K562 (cell line): ENCODE data around the gene USH2A. TPM values are rescaled to one million over a fixed set of nuclear protein-coding genes. Genes with fewer than 3 reads are reported as not detected.

Experiments
- ATAC-seq: fragments of 200-7000 bp; cut with Tn5 transposase; 3 replicates; pipeline ENCODE4 v1.9.1; 2020; ENCODE audit warnings: moderate library complexity
- BruUV-seq: library from RNA; stranded (reverse); fragments of 400-500 nt; replicated peaks from 2 replicates; lab custom pipeline; 2021; lab: Mats Ljungman, UMichigan
- CTCF ChIA-PET: fragments of 300-600 bp; formaldehyde crosslinking; extraction: SDS; loops from one replicate; lab custom pipeline; 2021; ENCODE audit warnings: low intra/inter-chr PET ratio; lab: Yijun Ruan, JAX
- POLR2A ChIA-PET: fragments of 300-600, 350-650 bp; sonication (Branson Sonifier 250); formaldehyde crosslinking; extraction: SDS; loops from one replicate; lab custom pipeline; 2021; ENCODE audit warnings: antibody characterized with exemption, inconsistent platforms; lab: Yijun Ruan, JAX
- DNase-seq, 4 experiments: peaks; one replicate each; pipeline versions ENCODE4 v3.0.0 to v3.0.0-alpha.2; 2011 to 2018; ENCODE audit warnings: low spot score in 3 of 4, mixed read lengths in 3 of 4; ENCODE audit errors: extremely low read depth in 1 of 4
- FAIRE-seq: peaks from 2 replicates; lab custom pipeline; 2011; peaks lifted over from hg19 to GRCh38; lab: Jason Lieb, UNC
- H2AFZ ChIP-seq: 2 replicates; pipeline ENCODE4 v1.6.0; 2011; ENCODE audit warnings: low read depth, low read length, control low read depth, inconsistent platforms
- H3K27ac ChIP-seq: fragments of 200-600 bp; 3 replicates; pipeline ENCODE4 v1.8.0; 2011; ENCODE audit warnings: low read depth, mild to moderate bottlenecking, control low read depth, inconsistent platforms, low read length, moderate library complexity, mixed read lengths; ENCODE audit errors: extremely low read depth
- H3K27me3 ChIP-seq, 2 experiments: fragments of 300-600 bp in 1 of 2; 2 replicates in 1 of 2; 3 replicates in 1 of 2; pipeline versions ENCODE4 v1.6.0 to v1.8.0; 2011; ENCODE audit warnings: inconsistent platforms in 2 of 2, low read length in 2 of 2, mild to moderate bottlenecking in 1 of 2, mixed read lengths in 1 of 2, moderate library complexity in 1 of 2; ENCODE audit not compliant: control insufficient read depth in 2 of 2, insufficient read depth in 2 of 2
- H3K36me3 ChIP-seq: fragments of 300-600 bp; 3 replicates; pipeline ENCODE4 v1.8.0; 2011; ENCODE audit warnings: mild to moderate bottlenecking, low read length, inconsistent platforms; ENCODE audit not compliant: control insufficient read depth, insufficient read depth
- H3K4me1 ChIP-seq, 2 experiments: fragments of 200-600 bp in 1 of 2; replicated peaks in 1 of 2; 2 replicates in 1 of 2; 3 replicates in 1 of 2; pipeline versions ENCODE4 v1.5.1 to v1.8.0; 2011; ENCODE audit warnings: inconsistent platforms in 2 of 2, low read length in 2 of 2, mild to moderate bottlenecking in 1 of 2, mixed read lengths in 1 of 2, moderate library complexity in 1 of 2; ENCODE audit not compliant: control insufficient read depth in 2 of 2, insufficient read depth in 2 of 2
- H3K4me2 ChIP-seq: 2 replicates; pipeline ENCODE4 v1.6.1; 2011; ENCODE audit warnings: low read length, control low read depth, inconsistent platforms, mixed read lengths; ENCODE audit not compliant: insufficient read depth
- H3K4me3 ChIP-seq: fragments of 200-600 bp; sonication (generic), shearing (Covaris generic); 2 replicates; pipeline ENCODE4 v1.5.1; 2016; ENCODE audit warnings: control low read depth, inconsistent platforms
- H3K79me2 ChIP-seq: fragments of 200-600 bp; 3 replicates; pipeline ENCODE4 v1.8.0; 2011; ENCODE audit warnings: low read length, inconsistent platforms; ENCODE audit not compliant: control insufficient read depth, insufficient read depth
- H3K9ac ChIP-seq, 2 experiments: 2 replicates each; pipeline versions ENCODE4 v1.6.0 to v1.6.1; 2011; ENCODE audit warnings: low read depth in 2 of 2, low read length in 2 of 2, control low read depth in 1 of 2, inconsistent platforms in 1 of 2, mild to moderate bottlenecking in 1 of 2, mixed read lengths in 1 of 2; ENCODE audit not compliant: insufficient read depth in 1 of 2
- H3K9me1 ChIP-seq: one replicate; pipeline ENCODE4 v1.6.0; 2011; ENCODE audit warnings: inconsistent platforms, mild to moderate bottlenecking, low read length, moderate library complexity; ENCODE audit not compliant: control insufficient read depth, insufficient read depth
- H3K9me3 ChIP-seq: replicated peaks from 2 replicates; pipeline ENCODE4 v1.5.1; 2011; ENCODE audit warnings: low read depth, low read length, inconsistent platforms; ENCODE audit not compliant: control insufficient read depth, insufficient read depth
- H4K20me1 ChIP-seq: replicated peaks from 2 replicates; pipeline ENCODE4 v1.6.1; 2011; ENCODE audit warnings: low read length, inconsistent platforms, mixed read lengths; ENCODE audit not compliant: control insufficient read depth, insufficient read depth
- NR1H2 ChIP-seq: sonication (generic); formaldehyde crosslinking; IDR thresholded peaks from 2 replicates; pipeline ENCODE4 v1.4.0; 2020; ENCODE audit warnings: mild to moderate bottlenecking, missing genetic modification reagents
- WGBS: fragments of 100-300 bp; shearing (Covaris generic); methylation state at CpG from one replicate; pipeline ENCODE4 v1.1.6; 2016; ENCODE audit warnings: low coverage, mixed read lengths; ENCODE audit not compliant: insufficient coverage; ENCODE audit errors: missing lambda C conversion rate; 5-methylcytosine and 5-hydroxymethylcytosine counted together
- in situ Hi-C: fragments of 300-500 bp; cut with MboI; formaldehyde crosslinking; loops from 4 replicates; pipeline ENCODE4 v1.15.0; 2018; ENCODE audit warnings: inconsistent platforms, mixed read lengths
- intact Hi-C: fragments of 100-400 bp; cut with micrococcal nuclease; formaldehyde crosslinking; loops from 2 replicates; pipeline ENCODE4 v1.14.2; 2022
- polyA plus RNA-seq, 8 experiments: library from polyadenylated mRNA; depleted of rRNA in 4 of 8; stranded (reverse) in 5 of 8; unstranded in 3 of 8; fragments of >200 nt; fragmentation: Nextera tagmentation in 2 of 8; fragmentation: Illumina TruSeq in 1 of 8; extraction: Ambion mirVana in 2 of 8; extraction: Trizol in 1 of 8; gene quantifications; 2 replicates each; pipeline versions ENCODE4 v1.2.1 to v1.2.3, GENCODE V29; 2011 to 2014; ENCODE audit warnings: inconsistent platforms in 1 of 8, missing spikeins in 1 of 8
- total RNA-seq, 7 experiments: library from RNA; depleted of rRNA in 6 of 7; stranded (reverse); fragments of >200 nt in 6 of 7; fragmentation: Illumina TruSeq in 2 of 7; extraction: Trizol in 2 of 7; gene quantifications; 2 replicates each; pipeline versions ENCODE4 v1.2.1 to v1.2.3, GENCODE V29; 2011 to 2021; ENCODE audit warnings: low replicate concordance in 1 of 7
- TF ChIP-seq, protein P1 (sequence below): fragments of 450-650 bp; formaldehyde crosslinking; IDR thresholded peaks from 2 replicates; pipeline ENCODE4 v1.4.0; 2020; ENCODE audit warnings: mild to moderate bottlenecking, mixed read lengths

USH2A gene
- total and polyA plus RNA-seq, 9 of the 15 experiments (the other 6 are each of a cell fraction or from before 2014, with no cell fraction given), result under 0.01 TPM; not detected in 7

DNA sequence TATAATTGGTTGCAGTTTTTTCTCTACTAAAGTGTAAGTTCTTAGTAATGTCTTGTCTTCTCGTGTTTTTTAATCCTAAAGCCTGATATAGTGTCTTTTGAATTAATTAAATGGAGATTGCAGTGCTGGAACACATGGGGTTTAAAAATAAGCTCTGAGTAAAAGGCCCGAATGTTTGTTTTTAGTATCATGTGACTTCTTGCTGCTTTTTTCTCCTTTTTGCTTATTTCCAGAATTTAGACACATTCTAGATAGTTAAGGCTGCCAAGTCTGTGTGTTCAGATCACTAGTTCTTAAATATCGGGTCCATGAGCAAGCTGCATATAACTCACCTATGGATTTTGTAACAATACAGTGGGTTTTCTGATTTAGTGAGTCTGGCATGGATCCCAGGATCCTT, 828.6 kb downstream of the USH2A start:
- in situ Hi-C loops, result no loop called here
- BruUV-seq, result no TSS peak
- H4K20me1 ChIP-seq, result no peaks in the 10 kb centered on the region
- H3K36me3 ChIP-seq, result peaks cover 42% of the 10 kb centered on the region
- WGBS, result 84% methylated on average over 3 of the region's 3 CpGs
- H3K4me2 ChIP-seq, result no peak overlapping the region
- H3K27me3 ChIP-seq, result no peaks in the 10 kb centered on the region
- no peak for TF ChIP-seq NR1H2
- TF ChIP-seq, protein P1, sequence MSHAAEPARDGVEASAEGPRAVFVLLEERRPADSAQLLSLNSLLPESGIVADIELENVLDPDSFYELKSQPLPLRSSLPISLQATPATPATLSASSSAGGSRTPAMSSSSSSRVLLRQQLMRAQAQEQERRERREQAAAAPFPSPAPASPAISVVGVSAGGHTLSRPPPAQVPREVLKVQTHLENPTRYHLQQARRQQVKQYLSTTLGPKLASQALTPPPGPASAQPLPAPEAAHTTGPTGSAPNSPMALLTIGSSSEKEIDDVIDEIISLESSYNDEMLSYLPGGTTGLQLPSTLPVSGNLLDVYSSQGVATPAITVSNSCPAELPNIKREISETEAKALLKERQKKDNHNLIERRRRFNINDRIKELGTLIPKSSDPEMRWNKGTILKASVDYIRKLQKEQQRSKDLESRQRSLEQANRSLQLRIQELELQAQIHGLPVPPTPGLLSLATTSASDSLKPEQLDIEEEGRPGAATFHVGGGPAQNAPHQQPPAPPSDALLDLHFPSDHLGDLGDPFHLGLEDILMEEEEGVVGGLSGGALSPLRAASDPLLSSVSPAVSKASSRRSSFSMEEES, result peak; percentile 65
- H3K9me1 ChIP-seq, result no peaks in the 10 kb centered on the region
- no peak overlapping the region for H3K4me3 ChIP-seq
- intact Hi-C loops, result no loop called here
- ChIA-PET POLR2A (interaction anchor here (0.9 kb wide), 2 partner anchors 10 to 28 kb away, joined by 4 read pairs; partner anchors contain the start of gene KCTD3), CTCF (no interaction called here)
- no peak overlapping the region for H3K9ac ChIP-seq
- H2AFZ ChIP-seq, result no peak overlapping the region
- ATAC-seq (no peak), DNase-seq (no peak), FAIRE-seq (no peak)
- no peaks in the 10 kb centered on the region for H3K9me3 ChIP-seq
- peaks cover 0 to 4% of the 10 kb centered on the region in 2 experiments; a peak in 2 of 5 replicates for H3K4me1 ChIP-seq
- H3K27ac ChIP-seq, result no peak overlapping the region
- peaks cover 13% of the 10 kb centered on the region; the same call in 1 of the 3 replicates for H3K79me2 ChIP-seq
